GF-D8 (cell line): Measurements from ENCODE around the gene SCAP.
A peak's percentile ranks its signal among the peaks of the same experiment; 100 is the strongest.
"Not testable (repeated sequence)": the region's sequence is repeated elsewhere in the genome, so short reads cannot be mapped to it uniquely, and the experiment has no call there.

Experiments used
- DNase-seq: peaks from one replicate; lab custom pipeline; 2025; lab: John Stamatoyannopoulos, UW

Gene SCAP

GRCh38 chr3:47394881-47395280 lies 80.9 kb downstream of the SCAP start:
- DNase-seq = no peak

- no peak for DNase-seq
These were observed 81.4 kb downstream of the SCAP start for GRCh38 chr3:47394140-47394870.

GRCh38 chr3:47392933-47393332 lies 82.8 kb downstream of the SCAP start:
- DNase-seq = no peak

- DNase-seq = no peak
These were observed 89.9 kb downstream of the SCAP start for GRCh38 chr3:47385796-47386195.

- no peak for DNase-seq
These were observed 90.7 kb downstream of the SCAP start for GRCh38 chr3:47385007-47385406.

GRCh38 chr3:47384425-47384824 lies 91.3 kb downstream of the SCAP start:
- DNase-seq = no peak

- DNase-seq = peak; percentile 61
These were observed 94.2 kb downstream of the SCAP start for GRCh38 chr3:47381317-47382157.

- peak; percentile 96 for DNase-seq
These were observed 95.0 kb downstream of the SCAP start, which contains the start of gene PTPN23 for GRCh38 chr3:47380601-47381316. PTPN23 (plus strand) TSS chr3:47381021; CDS start chr3:47381097, 76 bp downstream.

GRCh38 chr3:47380026-47380600 lies 95.6 kb downstream of the SCAP start:
- no peak for DNase-seq

- DNase-seq = no peak
These were observed 96.3 kb downstream of the SCAP start for GRCh38 chr3:47379411-47379899.

GRCh38 chr3:47378869-47379268 lies 96.9 kb downstream of the SCAP start:
- no peak for DNase-seq

- DNase-seq = no peak
These were observed 98.6 kb downstream of the SCAP start for GRCh38 chr3:47377186-47377585.

GRCh38 chr3:47376393-47376792 lies 99.3 kb downstream of the SCAP start:
- no peak for DNase-seq

- no peak for DNase-seq
These were observed 101.2 kb downstream of the SCAP start for GRCh38 chr3:47374587-47374986.

GRCh38 chr3:47370887-47371697 lies 104.6 kb downstream of the SCAP start:
- DNase-seq = no peak

- DNase-seq = not testable (repeated sequence)
These were observed 105.7 kb downstream of the SCAP start for GRCh38 chr3:47370020-47370419.

- DNase-seq = no peak
These were observed 108.1 kb downstream of the SCAP start for GRCh38 chr3:47367631-47368030.

- DNase-seq = no peak
These were observed 108.9 kb downstream of the SCAP start for GRCh38 chr3:47366833-47367232.

GRCh38 chr3:47365213-47366153 lies 110.3 kb downstream of the SCAP start:
- DNase-seq = no peak
